Pancreas (tissue), 10 donors: ENCODE data around the gene MNX1. TPM values are rescaled to one million over a fixed set of nuclear protein-coding genes. Genes with fewer than 3 reads are reported as not detected.

ENCODE experiments used
- ATAC-seq, 4 donors: fragments of 200-7000 bp; cut with Tn5 transposase; one replicate each; pipeline versions ENCODE4 v1.8.0 to v1.9.1; 2020; ENCODE audit warnings: mild to moderate bottlenecking in 4 of 4, moderate library complexity in 4 of 4
- DNase-seq, 6 donors: peaks; one replicate each; pipeline ENCODE4 v3.0.0-alpha.2; 2020
- FAIRE-seq: peaks from 2 replicates; lab custom pipeline; 2012; peaks lifted over from hg19 to GRCh38; lab: Jason Lieb, UNC
- H3K27ac ChIP-seq, 4 donors: fragments of 200-600 bp; sonication (generic); 1 replicate in 3 of 4; 2 replicates in 1 of 4; pipeline versions ENCODE4 v1.5.0 to v1.8.0; 2020
- H3K27me3 ChIP-seq, 4 donors: fragments of 200-600 bp; one replicate each; pipeline ENCODE4 v1.8.0; 2021
- H3K36me3 ChIP-seq, 3 donors: fragments of 200-600 bp; sonication (generic) in 1 of 3; one replicate each; pipeline versions ENCODE4 v1.5.0 to v1.8.0; 2020 to 2021
- H3K4me1 ChIP-seq, 3 donors: fragments of 200-600 bp; one replicate each; pipeline ENCODE4 v1.8.0; 2021
- H3K4me3 ChIP-seq, 4 donors: fragments of 200-600 bp; sonication (generic) in 2 of 4; one replicate each; pipeline versions ENCODE4 v1.5.0 to v1.8.0; 2020 to 2021
- H3K9me3 ChIP-seq, 4 donors: fragments of 200-600 bp; one replicate each; pipeline ENCODE4 v1.8.0; 2021
- WGBS, 2 donors: extraction: QIAGEN DNeasy Blood & Tissue Kit; methylation state at CpG; one replicate each; pipeline ENCODE4 v1.1.7; 2013; 5-methylcytosine and 5-hydroxymethylcytosine counted together
- intact Hi-C, 3 donors: fragments of 100-400 bp; cut with DNase I; formaldehyde crosslinking; loops; one replicate each; pipeline versions ENCODE4 v1.11.1 to v1.14.2; 2022
- polyA plus RNA-seq, 2 donors: library from polyadenylated mRNA; stranded (reverse); fragments of 200-250 nt; gene quantifications; one replicate each; pipeline ENCODE4 v1.2.3, GENCODE V29; 2013
- total RNA-seq, 6 donors: library from RNA; stranded (reverse); fragmentation: NEBNext Ultra II Directional in 4 of 6; extraction: Animal tissue kit (Norgen Biotek cat#: 25700) in 4 of 6; gene quantifications; one replicate each; pipeline versions ENCODE4 v1.2.1 to v1.2.4, GENCODE V29; 2021 to 2023
- TF ChIP-seq, protein P1 (sequence below), 4 donors: fragments of 200-600 bp; sonication (generic) in 3 of 4; IDR thresholded peaks; one replicate each; pipeline versions ENCODE4 v1.5.0 to v1.8.0; 2021; ENCODE audit warnings: antibody characterized with exemption in 4 of 4
- donor health status: healthy with polysubstance abuse.
- donor health status: DM: no; HTN: no; CAD: no; lungs with moderate emphysema.
- donor health status: DM: no; HTN: no; CAD: no.
- donor health status: control.
- donor health status: control.
- donor health status: Bipolar disorder and iron deficiency.
- donor health status: DM: yes; HTN: yes; CAD: no.
- donor health status: DM: no; HTN: no; CAD: no.
- donor health status: DM: no; HTN: no; CAD: no.
- donor health status: DM: yes; HTN: yes; CAD: no.

Gene MNX1
- total and polyA plus RNA-seq, 8 donors: 15.6 to 47.3 (median 21.9) TPM

DNA sequence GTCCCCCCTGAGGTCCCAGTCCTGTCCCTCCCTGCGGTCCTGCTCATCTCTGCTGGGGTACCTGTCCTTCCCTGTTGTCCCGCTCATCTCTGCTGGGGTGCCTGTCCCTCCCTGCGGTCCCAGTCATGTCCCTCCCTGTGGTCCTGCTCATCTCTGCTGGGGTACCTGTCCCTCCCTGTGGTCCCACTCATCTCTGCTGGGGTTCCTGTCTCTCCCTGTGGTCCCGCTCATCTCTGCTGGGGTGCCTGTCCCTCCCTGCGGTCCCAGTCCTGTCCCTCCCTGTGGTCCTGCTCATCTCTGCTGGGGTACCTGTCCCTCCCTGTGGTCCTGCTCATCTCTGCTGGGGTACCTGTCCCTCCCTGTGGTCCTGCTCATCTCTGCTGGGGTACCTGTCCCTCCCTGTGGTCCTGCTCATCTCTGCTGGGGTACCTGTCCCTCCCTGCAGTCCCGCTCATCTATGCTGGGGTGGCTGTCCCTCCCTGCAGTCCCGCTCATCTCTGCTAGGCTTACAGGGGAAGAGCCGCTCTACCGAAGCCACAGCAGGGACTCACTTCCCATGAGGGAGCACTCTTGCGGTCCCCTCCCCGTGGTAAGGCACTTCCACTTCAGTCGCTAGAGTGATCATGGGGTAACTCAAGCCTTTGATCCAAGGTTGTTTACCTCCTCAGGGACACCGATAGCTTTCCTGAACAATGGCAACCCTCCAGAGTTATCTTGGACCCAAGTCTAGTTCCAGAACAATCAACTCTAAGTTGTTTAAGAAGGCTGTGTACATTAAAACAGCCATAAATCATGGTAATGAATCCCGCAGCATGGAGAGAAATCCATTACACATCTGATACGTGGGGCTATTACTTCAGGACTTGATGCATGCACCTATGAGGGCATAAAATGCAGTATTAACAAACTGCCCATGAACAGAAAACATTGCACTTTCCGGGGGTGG is 46.8 kb upstream of the MNX1 start:
- no peak for DNase-seq
- no peak for FAIRE-seq
- Histone ChIP-seq H3K4me3 (no peak overlapping the region), H3K36me3 (no peaks in the 10 kb centered on the region), H3K9me3 (no peaks in the 10 kb centered on the region), H3K27me3 (no peaks in the 10 kb centered on the region), H3K27ac (no peak overlapping the region), H3K4me1 (no peaks in the 10 kb centered on the region)
- intact Hi-C loops: no loop called here
- ATAC-seq: no peak
- TF ChIP-seq, protein P1, sequence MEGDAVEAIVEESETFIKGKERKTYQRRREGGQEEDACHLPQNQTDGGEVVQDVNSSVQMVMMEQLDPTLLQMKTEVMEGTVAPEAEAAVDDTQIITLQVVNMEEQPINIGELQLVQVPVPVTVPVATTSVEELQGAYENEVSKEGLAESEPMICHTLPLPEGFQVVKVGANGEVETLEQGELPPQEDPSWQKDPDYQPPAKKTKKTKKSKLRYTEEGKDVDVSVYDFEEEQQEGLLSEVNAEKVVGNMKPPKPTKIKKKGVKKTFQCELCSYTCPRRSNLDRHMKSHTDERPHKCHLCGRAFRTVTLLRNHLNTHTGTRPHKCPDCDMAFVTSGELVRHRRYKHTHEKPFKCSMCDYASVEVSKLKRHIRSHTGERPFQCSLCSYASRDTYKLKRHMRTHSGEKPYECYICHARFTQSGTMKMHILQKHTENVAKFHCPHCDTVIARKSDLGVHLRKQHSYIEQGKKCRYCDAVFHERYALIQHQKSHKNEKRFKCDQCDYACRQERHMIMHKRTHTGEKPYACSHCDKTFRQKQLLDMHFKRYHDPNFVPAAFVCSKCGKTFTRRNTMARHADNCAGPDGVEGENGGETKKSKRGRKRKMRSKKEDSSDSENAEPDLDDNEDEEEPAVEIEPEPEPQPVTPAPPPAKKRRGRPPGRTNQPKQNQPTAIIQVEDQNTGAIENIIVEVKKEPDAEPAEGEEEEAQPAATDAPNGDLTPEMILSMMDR (IDR thresholded peaks at IDR 0.05): no peak
- WGBS, 2 donors: 64 to 67% methylated on average over 16 of the region's 16 CpGs

DNA sequence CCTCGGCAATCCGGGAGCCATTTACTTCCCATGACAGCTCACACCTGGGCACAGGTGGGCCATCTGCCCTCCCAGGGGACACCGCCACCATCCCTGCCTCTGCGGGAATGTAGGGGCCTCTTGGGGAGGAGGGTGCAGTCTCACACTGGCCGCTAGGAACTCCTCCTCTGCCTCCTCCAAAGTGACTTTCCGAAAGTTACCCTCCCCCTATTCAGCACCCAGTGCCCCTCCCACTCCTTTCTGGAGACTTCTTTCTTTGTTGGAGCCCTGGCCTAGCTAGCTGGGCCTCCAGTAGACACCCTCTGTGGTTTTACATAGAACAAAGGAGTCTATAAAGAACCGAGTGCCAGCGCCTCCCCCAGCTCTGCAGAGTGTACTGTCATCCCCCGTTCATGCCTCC is 45.8 kb upstream of the MNX1 start:
- DNase-seq (peak in 1 of 6 donors; percentile 27), ATAC-seq (no peak), FAIRE-seq (no peak)
- no peaks in the 10 kb centered on the region for H3K27me3 ChIP-seq
- H3K27ac ChIP-seq: no peak overlapping the region
- no peak overlapping the region for H3K4me3 ChIP-seq
- no peaks in the 10 kb centered on the region for H3K36me3 ChIP-seq
- WGBS, 2 donors: 79 to 85% methylated on average over 8 to 9 of the region's 9 CpGs
- H3K4me1 ChIP-seq: no peaks in the 10 kb centered on the region
- intact Hi-C loops: no loop called here
- TF ChIP-seq, protein P1 (IDR thresholded peaks at IDR 0.05): no peak
- H3K9me3 ChIP-seq: no peaks in the 10 kb centered on the region

DNA sequence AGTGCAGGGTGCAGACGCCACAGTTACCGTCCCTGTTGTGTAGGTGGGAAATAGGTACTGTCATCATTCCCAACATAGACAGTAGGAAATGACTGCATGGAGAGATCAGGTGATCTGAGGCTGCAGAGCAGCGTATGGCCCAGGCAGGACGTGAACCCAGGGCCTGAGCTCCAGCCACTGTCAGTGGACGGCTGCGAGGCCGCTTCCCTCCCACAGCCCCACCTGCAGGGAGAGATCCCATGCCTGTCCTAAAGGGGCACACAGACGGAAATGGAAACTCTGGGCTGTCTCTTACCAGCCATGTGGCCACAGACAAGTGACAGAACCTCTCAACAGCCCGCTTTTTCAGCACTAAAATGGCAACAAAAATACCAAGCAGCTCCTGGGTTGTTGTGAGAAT is 44.5 kb upstream of the MNX1 start:
- Histone ChIP-seq H3K4me3 (no peak overlapping the region), H3K27me3 (no peaks in the 10 kb centered on the region), H3K9me3 (no peaks in the 10 kb centered on the region), H3K36me3 (no peaks in the 10 kb centered on the region), H3K4me1 (no peaks in the 10 kb centered on the region), H3K27ac (no peak overlapping the region)
- WGBS, 2 donors: 83 to 85% methylated on average over 9 of the region's 9 CpGs
- intact Hi-C loops: no loop called here
- TF ChIP-seq, protein P1 (IDR thresholded peaks at IDR 0.05): no peak
- FAIRE-seq (no peak), DNase-seq (no peak), ATAC-seq (no peak)

DNA sequence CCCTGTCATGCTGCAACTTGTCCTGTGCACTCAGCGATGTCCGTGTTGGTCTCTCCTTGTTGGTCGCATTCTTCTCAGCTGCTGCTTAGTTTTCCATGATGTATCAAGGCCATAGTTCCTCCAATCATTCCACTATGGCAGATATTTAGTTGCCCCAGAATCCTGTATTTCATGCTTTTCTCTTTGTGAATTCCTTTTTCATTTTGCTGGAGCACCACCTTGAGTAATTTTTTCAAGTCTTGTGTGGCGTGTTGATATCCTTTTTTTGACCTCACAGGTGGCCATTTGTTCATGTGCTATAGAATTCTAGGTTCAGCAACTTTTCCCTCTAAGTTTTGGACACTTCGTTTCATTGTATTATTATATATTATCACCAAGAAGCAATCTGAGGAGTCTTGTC is 42.7 kb upstream of the MNX1 start:
- 81 to 85% methylated on average over 5 of the region's 5 CpGs for WGBS, 2 donors
- no peak for FAIRE-seq

More for the DNA sequence above, 42.7 kb upstream of the MNX1 start:
- Histone ChIP-seq H3K4me3 (no peak overlapping the region), H3K4me1 (no peaks in the 10 kb centered on the region), H3K36me3 (no peaks in the 10 kb centered on the region), H3K27ac (no peak overlapping the region), H3K9me3 (no peaks in the 10 kb centered on the region), H3K27me3 (no peaks in the 10 kb centered on the region)
- DNase-seq (no peak), ATAC-seq (no peak)
- TF ChIP-seq, protein P1 (IDR thresholded peaks at IDR 0.05): no peak
- intact Hi-C loops: no loop called here
